Measurements from ENCODE around the gene VKORC1. TPM values are rescaled to one million over a fixed set of nuclear protein-coding genes. Genes with fewer than 3 reads are reported as not detected.

The VKORC1 gene
- total RNA-seq, 1 donor, result 147 TPM

GRCh38 chr16:31128711-31129567, 34.3 kb upstream of the VKORC1 start:
- Histone ChIP-seq H3K27ac (ENCODE audit: low read depth, low read length) (no peak overlapping the region), H3K4me2 (ENCODE audit: insufficient read depth, low read length) (no peak overlapping the region), H4K20me1 (ENCODE audit: insufficient read depth, low read length) (no peaks in the 10 kb centered on the region), H3K4me3 (ENCODE audit: insufficient read depth, low read length) (no peak overlapping the region), H3K4me1 (ENCODE audit: insufficient read depth, low read length) (no peaks in the 10 kb centered on the region), H2AFZ (ENCODE audit: low read length) (no peak overlapping the region), H3K9me3 (ENCODE audit: low read depth, low read length) (no peaks in the 10 kb centered on the region), H3K27me3 (ENCODE audit: insufficient read depth, low read length) (no peaks in the 10 kb centered on the region), H3K36me3 (ENCODE audit: insufficient read depth, low read length) (peaks cover 8% of the 10 kb centered on the region), H3K79me2 (ENCODE audit: insufficient read depth, low read length) (no peaks in the 10 kb centered on the region)
- peak; percentile 73 for DNase-seq (ENCODE audit: insufficient read length, low spot score, missing footprints)
- no peak for TF ChIP-seq CTCF (IDR thresholded peaks at IDR 0.05; ENCODE audit: extremely low read depth, low read depth, low read length)

GRCh38 chr16:31127182-31127581, 32.6 kb upstream of the VKORC1 start:
- H3K27ac ChIP-seq (ENCODE audit: low read depth, low read length), result no peak overlapping the region
- H3K9me3 ChIP-seq (ENCODE audit: low read depth, low read length), result no peaks in the 10 kb centered on the region
- peaks cover 13% of the 10 kb centered on the region for H3K36me3 ChIP-seq (ENCODE audit: insufficient read depth, low read length)
- no peaks in the 10 kb centered on the region for H3K79me2 ChIP-seq (ENCODE audit: insufficient read depth, low read length)
- H2AFZ ChIP-seq (ENCODE audit: low read length), result no peak overlapping the region
- H3K4me3 ChIP-seq (ENCODE audit: insufficient read depth, low read length), result no peak overlapping the region
- TF ChIP-seq CTCF (IDR thresholded peaks at IDR 0.05; ENCODE audit: extremely low read depth, low read depth, low read length), result no peak
- no peaks in the 10 kb centered on the region for H3K4me1 ChIP-seq (ENCODE audit: insufficient read depth, low read length)
- no peaks in the 10 kb centered on the region for H4K20me1 ChIP-seq (ENCODE audit: insufficient read depth, low read length)
- H3K27me3 ChIP-seq (ENCODE audit: insufficient read depth, low read length), result no peaks in the 10 kb centered on the region
- DNase-seq (ENCODE audit: insufficient read length, low spot score, missing footprints), result peak; percentile 50
- H3K4me2 ChIP-seq (ENCODE audit: insufficient read depth, low read length), result no peak overlapping the region

- Histone ChIP-seq H3K36me3 (ENCODE audit: insufficient read depth, low read length) (peaks cover 26% of the 10 kb centered on the region), H3K27ac (ENCODE audit: low read depth, low read length) (no peak overlapping the region), H3K27me3 (ENCODE audit: insufficient read depth, low read length) (no peaks in the 10 kb centered on the region), H3K4me3 (ENCODE audit: insufficient read depth, low read length) (no peak overlapping the region), H2AFZ (ENCODE audit: low read length) (no peak overlapping the region), H3K9me3 (ENCODE audit: low read depth, low read length) (no peaks in the 10 kb centered on the region), H4K20me1 (ENCODE audit: insufficient read depth, low read length) (no peaks in the 10 kb centered on the region), H3K79me2 (ENCODE audit: insufficient read depth, low read length) (no peaks in the 10 kb centered on the region), H3K4me2 (ENCODE audit: insufficient read depth, low read length) (no peak overlapping the region), H3K4me1 (ENCODE audit: insufficient read depth, low read length) (no peaks in the 10 kb centered on the region)
- TF ChIP-seq CTCF (IDR thresholded peaks at IDR 0.05; ENCODE audit: extremely low read depth, low read depth, low read length), result no peak
- DNase-seq (ENCODE audit: insufficient read length, low spot score, missing footprints), result no peak
Observed at GRCh38 chr16:31125844-31126243, 31.2 kb upstream of the VKORC1 start.

- H3K4me1 ChIP-seq (ENCODE audit: insufficient read depth, low read length), result peaks cover 11% of the 10 kb centered on the region
- no peak overlapping the region for H3K4me2 ChIP-seq (ENCODE audit: insufficient read depth, low read length)
- H3K27me3 ChIP-seq (ENCODE audit: insufficient read depth, low read length), result no peaks in the 10 kb centered on the region
- H3K27ac ChIP-seq (ENCODE audit: low read depth, low read length), result no peak overlapping the region
- no peaks in the 10 kb centered on the region for H3K9me3 ChIP-seq (ENCODE audit: low read depth, low read length)
- no peak overlapping the region for H2AFZ ChIP-seq (ENCODE audit: low read length)
- peaks cover 24% of the 10 kb centered on the region for H3K79me2 ChIP-seq (ENCODE audit: insufficient read depth, low read length)
- peaks cover 33% of the 10 kb centered on the region for H3K36me3 ChIP-seq (ENCODE audit: insufficient read depth, low read length)
- no peak overlapping the region for H3K4me3 ChIP-seq (ENCODE audit: insufficient read depth, low read length)
- DNase-seq (ENCODE audit: insufficient read length, low spot score, missing footprints), result no peak
- peaks cover 6% of the 10 kb centered on the region for H4K20me1 ChIP-seq (ENCODE audit: insufficient read depth, low read length)
- no peak for TF ChIP-seq CTCF (IDR thresholded peaks at IDR 0.05; ENCODE audit: extremely low read depth, low read depth, low read length)
Observed at GRCh38 chr16:31120129-31120528, 25.5 kb upstream of the VKORC1 start.
